Head of caudate nucleus (tissue), 42 donors: ENCODE data around the gene NLRC5.

Experiments
- DNase-seq, 42 donors: peaks; one replicate each; pipeline versions ENCODE4 v3.0.0 to v3.0.0-alpha.2; 2020 to 2021; ENCODE audit warnings: mixed read lengths in 7 of 42
- intact Hi-C: fragments of 100-400 bp; cut with DNase I; formaldehyde crosslinking; loops from one replicate; pipeline ENCODE4 v1.15.0; 2022

Gene NLRC5

GRCh38 chr16:57013902-57014301 lies 24.5 kb downstream of the NLRC5 start:
- no peak for DNase-seq
- intact Hi-C loops = no loop called here

GRCh38 chr16:57016301-57016700 lies 26.9 kb downstream of the NLRC5 start:
- peak in 31 of 42 donors; percentile 9 to 78 (median 49) for DNase-seq
- intact Hi-C loops = no loop called here

GRCh38 chr16:57016831-57017230 lies 27.5 kb downstream of the NLRC5 start:
- intact Hi-C loops = no loop called here
- no peak for DNase-seq

GRCh38 chr16:57017251-57017650 lies 27.9 kb downstream of the NLRC5 start:
- intact Hi-C loops = no loop called here
- DNase-seq = no peak

- DNase-seq = no peak
- intact Hi-C loops = no loop called here
These were observed 30.4 kb downstream of the NLRC5 start for GRCh38 chr16:57019746-57020145.

- intact Hi-C loops = no loop called here
- no peak for DNase-seq
These were observed 31.3 kb downstream of the NLRC5 start for GRCh38 chr16:57020651-57021050.

GRCh38 chr16:57021757-57022156 lies 32.4 kb downstream of the NLRC5 start:
- no peak for DNase-seq

GRCh38 chr16:57022445-57022844 lies 33.1 kb downstream of the NLRC5 start:
- no peak for DNase-seq
- intact Hi-C loops = no loop called here

More at GRCh38 chr16:57021757-57022156, 32.4 kb downstream of the NLRC5 start:
- intact Hi-C loops = no loop called here

- intact Hi-C loops = no loop called here
- DNase-seq = no peak
These were observed 34.3 kb downstream of the NLRC5 start for GRCh38 chr16:57023541-57024249.

GRCh38 chr16:57024894-57025680 lies 35.7 kb downstream of the NLRC5 start:
- intact Hi-C loops = no loop called here
- no peak for DNase-seq

- intact Hi-C loops = no loop called here
- no peak for DNase-seq
These were observed 36.8 kb downstream of the NLRC5 start for GRCh38 chr16:57025941-57026777.

- DNase-seq = no peak
- intact Hi-C loops = no loop called here
These were observed 37.4 kb downstream of the NLRC5 start for GRCh38 chr16:57026778-57027062.

- DNase-seq = no peak
- intact Hi-C loops = no loop called here
These were observed 37.7 kb downstream of the NLRC5 start for GRCh38 chr16:57027067-57027466.

- no peak for DNase-seq
- intact Hi-C loops = no loop called here
These were observed 38.7 kb downstream of the NLRC5 start for GRCh38 chr16:57028086-57028485.

- intact Hi-C loops = no loop called here
- DNase-seq = no peak
These were observed 40.1 kb downstream of the NLRC5 start for GRCh38 chr16:57029161-57030160.

- DNase-seq = no peak
- intact Hi-C loops = no loop called here
These were observed 41.1 kb downstream of the NLRC5 start for GRCh38 chr16:57030346-57030902.

GRCh38 chr16:57031156-57031555 lies 41.8 kb downstream of the NLRC5 start:
- intact Hi-C loops = no loop called here
- DNase-seq = no peak

- intact Hi-C loops = no loop called here
- no peak for DNase-seq
These were observed 43.0 kb downstream of the NLRC5 start for GRCh38 chr16:57032346-57032745.

GRCh38 chr16:57032931-57033330 lies 43.6 kb downstream of the NLRC5 start:
- no peak for DNase-seq
- intact Hi-C loops = no loop called here
